H1 (cell line): ENCODE data around the gene FBLIM1. TPM values are rescaled to one million over a fixed set of nuclear protein-coding genes. Genes with fewer than 3 reads are reported as not detected.

ENCODE experiments used
- CTCF ChIA-PET: fragments of 300-600 bp; sonication (Branson Sonifier 250); formaldehyde crosslinking; loops from one replicate; lab custom pipeline; 2021; ENCODE audit not compliant: partially characterized antibody; lab: Charles Lee
- POLR2A ChIA-PET: fragments of 300-600 bp; sonication (Branson Sonifier 250); formaldehyde crosslinking; loops from one replicate; lab custom pipeline; 2021; ENCODE audit warnings: inconsistent platforms; ENCODE audit not compliant: partially characterized antibody; lab: Charles Lee
- DNase-seq, 2 experiments: peaks; one replicate each; pipeline versions ENCODE4 v3.0.0 to v3.0.0-alpha.2; 2010 to 2022; ENCODE audit warnings: low spot score in 2 of 2, low read depth in 1 of 2, mixed read lengths in 1 of 2
- FAIRE-seq: peaks from 2 replicates; lab custom pipeline; 2011; peaks lifted over from hg19 to GRCh38; lab: Jason Lieb, UNC
- H2AFZ ChIP-seq: 2 replicates; pipeline ENCODE4 v1.8.1; 2012; ENCODE audit warnings: low read length, inconsistent platforms
- H2AK5ac ChIP-seq: 2 replicates; pipeline ENCODE4 v1.6.1; 2013; ENCODE audit warnings: low read depth, low read length
- H2BK120ac ChIP-seq: replicated peaks from 2 replicates; pipeline ENCODE3; 2013; ENCODE audit warnings: low read depth, low read length, inconsistent platforms
- H2BK12ac ChIP-seq: 2 replicates; pipeline ENCODE4 v1.6.1; 2013; ENCODE audit warnings: low read depth, low read length
- H2BK15ac ChIP-seq: 2 replicates; pipeline ENCODE4 v1.6.1; 2013; ENCODE audit warnings: low read length
- H2BK20ac ChIP-seq: 2 replicates; pipeline ENCODE4 v1.6.1; 2013; ENCODE audit warnings: low read length
- H2BK5ac ChIP-seq: 2 replicates; pipeline ENCODE4 v1.6.1; 2013; ENCODE audit warnings: low read depth, low read length
- H3K14ac ChIP-seq: 2 replicates; pipeline ENCODE4 v1.6.1; 2013; ENCODE audit warnings: inconsistent platforms; ENCODE audit not compliant: insufficient read length
- H3K18ac ChIP-seq: 2 replicates; pipeline ENCODE4 v1.6.1; 2013; ENCODE audit warnings: low read length; ENCODE audit errors: extremely low read depth
- H3K23ac ChIP-seq: 2 replicates; pipeline ENCODE4 v1.6.1; 2013; ENCODE audit warnings: inconsistent platforms; ENCODE audit not compliant: insufficient read length
- H3K23me2 ChIP-seq: 2 replicates; pipeline ENCODE4 v1.6.1; 2013; ENCODE audit warnings: low read depth, low read length
- H3K27ac ChIP-seq: 2 replicates; pipeline ENCODE4 v1.6.1; 2011; ENCODE audit warnings: low read depth, low read length, inconsistent platforms
- H3K27me3 ChIP-seq, 4 experiments: replicated peaks in 1 of 4; 1 replicate in 1 of 4; 2 replicates in 3 of 4; pipeline versions ENCODE4 v1.6.1 to v1.8.1; 2011 to 2013; ENCODE audit warnings: low read length in 3 of 4, mild to moderate bottlenecking in 3 of 4, inconsistent platforms in 2 of 4, mixed read lengths in 2 of 4, moderate library complexity in 1 of 4; ENCODE audit not compliant: control insufficient read depth in 3 of 4, insufficient read depth in 3 of 4; ENCODE audit errors: extremely low read depth in 1 of 4
- H3K36me3 ChIP-seq, 4 experiments: 2 replicates each; pipeline versions ENCODE4 v1.6.1 to v1.8.1; 2011 to 2013; ENCODE audit warnings: mild to moderate bottlenecking in 4 of 4, low read length in 3 of 4, moderate library complexity in 2 of 4, control low read depth in 1 of 4, inconsistent platforms in 1 of 4; ENCODE audit not compliant: insufficient read depth in 4 of 4, control insufficient read depth in 2 of 4
- H3K4ac ChIP-seq: replicated peaks from 2 replicates; pipeline ENCODE3; 2013; ENCODE audit warnings: low read length, low read depth, mixed read lengths, inconsistent platforms; ENCODE audit not compliant: insufficient read length
- H3K4me1 ChIP-seq, 4 experiments: replicated peaks in 1 of 4; 1 replicate in 1 of 4; 2 replicates in 3 of 4; pipeline versions ENCODE4 v1.6.1 to v1.8.1; 2011 to 2013; ENCODE audit warnings: low read length in 3 of 4, inconsistent platforms in 2 of 4, mixed read lengths in 1 of 4; ENCODE audit not compliant: insufficient read depth in 4 of 4, control insufficient read depth in 3 of 4
- H3K4me2 ChIP-seq, 2 experiments: 2 replicates each; pipeline versions ENCODE4 v1.6.1 to v1.8.1; 2011 to 2013; ENCODE audit warnings: low read depth in 2 of 2, low read length in 2 of 2, control low read depth in 1 of 2, inconsistent platforms in 1 of 2, mild to moderate bottlenecking in 1 of 2; ENCODE audit not compliant: insufficient read depth in 1 of 2
- H3K4me3 ChIP-seq, 4 experiments: fragments of 200-600, 300-600 bp in 1 of 4; sonication (generic), shearing (Covaris generic), sonication (Bioruptor Twin) in 1 of 4; 2 replicates each; pipeline versions ENCODE4 v1.5.1 to v1.8.1; 2011 to 2016; ENCODE audit warnings: low read length in 4 of 4, low read depth in 3 of 4, control low read depth in 2 of 4, inconsistent platforms in 2 of 4, mild to moderate bottlenecking in 2 of 4, mixed read lengths in 1 of 4, moderate library complexity in 1 of 4; ENCODE audit not compliant: insufficient read depth in 2 of 4; ENCODE audit errors: extremely low read depth in 1 of 4
- H3K56ac ChIP-seq: replicated peaks from 2 replicates; pipeline ENCODE3; 2013; ENCODE audit warnings: low read depth, mild to moderate bottlenecking, mixed read lengths, low read length, inconsistent platforms; ENCODE audit not compliant: insufficient read length
- H3K79me1 ChIP-seq: 2 replicates; pipeline ENCODE4 v1.6.1; 2013; ENCODE audit warnings: low read depth, low read length, control low read depth
- H3K79me2 ChIP-seq, 2 experiments: 2 replicates each; pipeline versions ENCODE4 v1.6.1 to v1.8.1; 2012 to 2013; ENCODE audit warnings: low read length in 2 of 2, mild to moderate bottlenecking in 2 of 2, inconsistent platforms in 1 of 2; ENCODE audit not compliant: insufficient read depth in 2 of 2, control insufficient read depth in 1 of 2
- H3K9ac ChIP-seq, 4 experiments: replicated peaks in 1 of 4; 1 replicate in 1 of 4; 2 replicates in 3 of 4; pipeline versions ENCODE4 v1.6.1 to v1.8.1; 2011 to 2013; ENCODE audit warnings: low read depth in 3 of 4, low read length in 3 of 4, control low read depth in 2 of 4, mild to moderate bottlenecking in 2 of 4, moderate library complexity in 2 of 4, inconsistent platforms in 1 of 4; ENCODE audit errors: extremely low read depth in 1 of 4
- H3K9me3 ChIP-seq, 2 experiments: 2 replicates each; pipeline versions ENCODE4 v1.6.1 to v1.8.1; 2012 to 2013; ENCODE audit warnings: mild to moderate bottlenecking in 2 of 2, moderate library complexity in 2 of 2, control low read depth in 1 of 2, inconsistent platforms in 1 of 2, low read depth in 1 of 2, low read length in 1 of 2, mixed read lengths in 1 of 2; ENCODE audit not compliant: insufficient read depth in 2 of 2
- H4K20me1 ChIP-seq, 2 experiments: replicated peaks in 1 of 2; 2 replicates each; pipeline versions ENCODE3 to v1.8.1; 2011 to 2013; ENCODE audit warnings: inconsistent platforms in 2 of 2, low read length in 2 of 2, mild to moderate bottlenecking in 1 of 2; ENCODE audit not compliant: insufficient read depth in 2 of 2, control insufficient read depth in 1 of 2
- H4K5ac ChIP-seq: 2 replicates; pipeline ENCODE4 v1.6.1; 2013; ENCODE audit warnings: low read length, low read depth, mixed read lengths, inconsistent platforms; ENCODE audit not compliant: insufficient read length
- H4K8ac ChIP-seq: 2 replicates; pipeline ENCODE4 v1.8.0; 2013; ENCODE audit warnings: mild to moderate bottlenecking, moderate library complexity, low read length, inconsistent platforms; ENCODE audit not compliant: insufficient read depth; ENCODE audit errors: extremely low read depth
- H4K91ac ChIP-seq: replicated peaks from 2 replicates; pipeline ENCODE3; 2013; ENCODE audit warnings: low read length, mixed read lengths, inconsistent platforms; ENCODE audit not compliant: insufficient read length
- ATF2 ChIP-seq: IDR thresholded peaks from 2 replicates; pipeline ENCODE4 v1.6.1; 2012; ENCODE audit warnings: low read length, inconsistent platforms
- BCL11A ChIP-seq, 2 experiments: IDR thresholded peaks; one replicate each; pipeline ENCODE4 v1.6.1; 2011; ENCODE audit warnings: low read depth in 2 of 2, low read length in 2 of 2, mild to moderate bottlenecking in 2 of 2
- CTCF ChIP-seq, 3 experiments: IDR thresholded peaks; 1 replicate in 2 of 3; 2 replicates in 1 of 3; pipeline versions ENCODE4 v1.5.1 to v1.6.1; 2011; ENCODE audit warnings: low read length in 3 of 3, mild to moderate bottlenecking in 3 of 3, inconsistent platforms in 2 of 3, low read depth in 1 of 3, moderate library complexity in 1 of 3; ENCODE audit not compliant: insufficient read depth in 1 of 3; ENCODE audit errors: control extremely low read depth in 1 of 3
- HDAC6 ChIP-seq: IDR thresholded peaks from one replicate; pipeline ENCODE4 v1.7.1; 2012; ENCODE audit warnings: low read depth, mild to moderate bottlenecking, inconsistent platforms, low read length, moderate library complexity
- TBP ChIP-seq: IDR thresholded peaks from 2 replicates; pipeline ENCODE4 v1.6.1; 2011; ENCODE audit warnings: low read depth, low read length, improper control_type of control experiment
- TCF12 ChIP-seq: IDR thresholded peaks from 2 replicates; pipeline ENCODE4 v1.6.1; 2011; ENCODE audit warnings: low read depth, mild to moderate bottlenecking, low read length
- TEAD4 ChIP-seq: IDR thresholded peaks from 2 replicates; pipeline ENCODE4 v1.6.1; 2012; ENCODE audit warnings: low read depth, low read length, inconsistent platforms, mixed read lengths
- YY1 ChIP-seq: IDR thresholded peaks from 2 replicates; pipeline ENCODE4 v1.6.1; 2011; ENCODE audit warnings: low read depth, mild to moderate bottlenecking, low read length
- WGBS, 2 experiments: shearing (Covaris generic) in 1 of 2; methylation state at CpG; one replicate each; pipeline versions ENCODE4 v1.1.6 to v1.1.7; 2013 to 2015; ENCODE audit warnings: low lambda C conversion rate in 2 of 2, mixed read lengths in 2 of 2, inconsistent platforms in 1 of 2, low coverage in 1 of 2, missing lambda C conversion rate in 1 of 2; ENCODE audit not compliant: insufficient replicate concordance in 2 of 2, insufficient coverage in 1 of 2, insufficient read length in 1 of 2; ENCODE audit errors: extremely low coverage in 1 of 2, missing lambda C conversion rate in 1 of 2; 5-methylcytosine and 5-hydroxymethylcytosine counted together
- polyA plus RNA-seq, 7 experiments: library from polyadenylated mRNA; depleted of rRNA in 3 of 7; stranded (reverse) in 5 of 7; unstranded in 2 of 7; fragments of >200 nt in 5 of 7; fragments of 200-250 nt in 2 of 7; gene quantifications; 1 replicate in 5 of 7; 2 replicates in 1 of 7; 4 replicates in 1 of 7; pipeline versions ENCODE4 v1.2.1 to v1.2.3, GENCODE V29; 2011 to 2013; ENCODE audit warnings: missing spikeins in 2 of 7, mixed read lengths in 2 of 7
- total RNA-seq: library from RNA; stranded (reverse); fragmentation: NEBNext Ultra II Directional; extraction: Animal tissue kit (Norgen Biotek cat#: 25700); gene quantifications from 2 replicates; pipeline ENCODE4 v1.2.1, GENCODE V29; 2021

FBLIM1 gene
- total and polyA plus RNA-seq, 2 of the 8 experiments (the other 6 are each of a cell fraction or from before 2014, with no cell fraction given): 66.6 to 66.7 TPM

- no peak for FAIRE-seq
Observed at GRCh38 chr1:15734296-15734695, 24.3 kb upstream of the FBLIM1 start.

More at GRCh38 chr1:15734296-15734695, 24.3 kb upstream of the FBLIM1 start:
- H3K4me2 ChIP-seq: no peak overlapping the region
- TF ChIP-seq YY1: no peak
- no peak for TF ChIP-seq TEAD4
- no peak for TF ChIP-seq ATF2
- no peak for TF ChIP-seq TCF12
- no peak for TF ChIP-seq CTCF (IDR thresholded peaks at IDR 0.05; ENCODE audit: control extremely low read depth in 1 of 3, insufficient read depth in 1 of 3, low read depth in 1 of 3, low read length in 3 of 3)
- TF ChIP-seq BCL11A (IDR thresholded peaks at IDR 0.05; ENCODE audit: low read depth in 2 of 2, low read length in 2 of 2): no peak
- TF ChIP-seq HDAC6: no peak
- no peak for TF ChIP-seq TBP
- TF ChIP-seq, all 59 proteins: peak for 0
- Histone ChIP-seq H4K5ac (no peak overlapping the region), H3K14ac (no peak overlapping the region), H2BK20ac (no peak overlapping the region), H3K23ac (no peak overlapping the region), H3K36me3 (peaks cover 2 to 13% (median 3%) of the 10 kb centered on the region in 4 experiments; a peak in 6 of 8 replicates), H3K27me3 (no peaks in the 10 kb centered on the region), H3K18ac (no peak overlapping the region), H2BK120ac (no peak overlapping the region), H3K4ac (no peak overlapping the region), H3K79me2 (no peaks in the 10 kb centered on the region), H4K8ac (no peak overlapping the region), H3K23me2 (no peaks in the 10 kb centered on the region), H3K79me1 (no peaks in the 10 kb centered on the region), H3K4me1 (peaks cover 0 to 14% (median 4%) of the 10 kb centered on the region in 4 experiments; a peak in 4 of 7 replicates), H4K91ac (no peak overlapping the region), H2BK15ac (no peak overlapping the region), H3K56ac (no peak overlapping the region), H2AK5ac (no peak overlapping the region), H3K27ac (no peak overlapping the region), H2BK5ac (no peak overlapping the region), H2BK12ac (no peak overlapping the region), H3K4me3 (no peak overlapping the region), H3K9ac (no peak overlapping the region), H2AFZ (no peak overlapping the region), H4K20me1 (peaks cover 4 to 7% of the 10 kb centered on the region in 2 experiments), H3K9me3 (no peaks in the 10 kb centered on the region)
- DNase-seq: no peak
- ChIA-PET POLR2A (interaction anchor here (0.7 kb wide), 1 partner anchor 22 kb away, joined by 3 read pairs; no protein-coding TSS in a partner anchor), CTCF (interaction anchor here (0.7 to 5.4 kb wide), 3 partner anchors 6 to 58 kb away, joined by 3 to 35 read pairs (median 4); partner anchors contain the start of gene TMEM82)
- WGBS, 2 experiments: 90% methylated on average over 10 of the region's 13 CpGs; no CpG with 5 or more reads in 1 of the 2 experiments
